Effector CD8-positive, alpha-beta T cell (primary cell): Measurements from ENCODE around the gene SRPX.

Experiments
- DNase-seq: peaks from one replicate; lab custom pipeline; 2025; lab: John Stamatoyannopoulos, UW

The SRPX gene

DNA sequence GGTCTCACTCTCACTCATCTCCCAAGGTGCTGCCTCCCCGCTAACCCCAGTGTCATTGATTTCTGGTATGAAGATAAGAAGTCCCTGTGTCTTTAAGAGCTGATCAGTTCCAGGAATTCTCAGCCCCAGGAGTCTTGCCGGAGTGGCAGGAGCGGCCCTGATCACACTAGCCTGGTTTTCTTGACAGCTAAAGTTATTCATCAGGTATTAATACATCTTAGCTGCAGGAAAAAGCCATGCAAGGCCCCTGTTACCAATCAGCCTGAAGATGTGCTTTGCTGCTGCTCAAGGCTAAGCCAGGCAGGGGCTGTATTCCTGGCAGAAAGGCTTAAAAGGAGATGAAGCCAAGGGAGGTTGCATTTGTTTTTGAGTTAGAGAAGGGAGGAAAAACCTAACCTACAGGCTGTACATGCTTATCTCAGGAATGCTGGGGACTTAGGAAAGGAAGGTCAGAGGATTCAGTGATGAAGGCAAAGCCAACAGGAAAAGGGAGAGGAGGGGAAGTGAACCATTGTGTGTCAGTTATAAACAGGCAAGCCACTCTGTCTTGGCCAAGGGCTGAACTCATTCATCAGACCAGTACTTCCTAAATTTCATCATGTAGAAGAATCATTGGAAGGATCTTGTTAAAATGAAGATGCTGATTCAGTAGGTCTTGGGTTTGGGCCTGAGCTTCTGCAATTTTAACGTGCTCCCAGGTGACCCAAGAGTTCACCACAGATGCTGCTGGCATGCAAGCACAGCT lies 8.6 kb downstream of the SRPX start:
- DNase-seq: no peak

DNA sequence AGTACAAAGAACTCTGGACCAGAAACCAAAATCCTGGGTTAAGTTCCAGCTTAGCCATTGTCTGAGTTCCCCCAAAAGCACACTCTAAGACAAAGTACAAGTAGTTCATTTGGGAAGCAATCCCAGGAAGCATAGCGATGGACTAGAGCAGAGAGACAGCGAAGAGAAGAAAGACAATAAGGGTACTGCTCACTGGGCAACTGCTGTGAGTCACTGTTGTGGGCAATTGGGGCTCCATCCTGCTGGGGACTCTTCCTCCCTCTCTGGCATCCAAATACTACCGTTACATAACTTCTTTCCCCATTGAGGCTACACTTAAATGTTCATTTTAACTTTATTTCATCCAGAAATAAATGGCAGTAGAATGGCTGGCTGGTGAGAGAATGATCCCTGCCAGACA lies 14.1 kb downstream of the SRPX start:
- DNase-seq: no peak

DNA sequence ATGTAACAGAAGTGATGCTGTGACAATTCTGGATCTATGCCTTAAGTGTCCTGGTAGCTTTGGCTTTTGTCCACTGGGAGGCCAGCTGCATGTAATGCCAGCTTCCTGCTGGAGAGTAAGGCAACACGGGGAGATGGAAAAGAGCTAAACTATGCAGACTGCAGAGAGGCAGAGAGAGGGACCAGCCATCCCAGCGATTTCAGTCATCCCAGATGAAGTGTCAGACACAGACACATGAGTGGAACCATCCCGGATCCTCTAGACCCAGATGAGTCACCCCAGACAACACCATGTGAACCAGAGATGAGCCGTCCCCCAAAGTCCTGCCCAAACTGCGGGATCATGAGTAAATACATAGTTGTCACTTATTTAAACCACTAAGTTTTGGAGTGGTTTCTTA lies 14.6 kb downstream of the SRPX start:
- no peak for DNase-seq

DNA sequence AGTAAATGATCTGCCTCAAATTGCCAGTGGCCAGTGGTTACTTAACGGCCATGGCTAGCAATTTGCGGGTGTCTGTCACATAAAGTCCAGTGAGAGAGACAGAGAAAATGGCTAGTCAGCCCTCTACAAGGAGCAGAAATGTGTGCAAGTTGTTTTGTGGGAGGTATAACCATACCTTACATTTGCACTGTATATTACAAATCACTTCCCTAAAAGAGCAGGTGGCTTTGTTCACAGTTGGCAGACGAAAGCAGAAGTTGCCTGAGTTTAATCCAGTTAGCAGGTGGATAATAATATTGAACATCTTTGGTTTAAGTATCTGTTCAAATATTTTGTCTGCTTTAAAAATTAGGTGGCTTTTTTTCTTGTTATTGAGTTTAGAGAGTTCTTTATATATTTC lies 15.6 kb downstream of the SRPX start:
- no peak for DNase-seq

DNA sequence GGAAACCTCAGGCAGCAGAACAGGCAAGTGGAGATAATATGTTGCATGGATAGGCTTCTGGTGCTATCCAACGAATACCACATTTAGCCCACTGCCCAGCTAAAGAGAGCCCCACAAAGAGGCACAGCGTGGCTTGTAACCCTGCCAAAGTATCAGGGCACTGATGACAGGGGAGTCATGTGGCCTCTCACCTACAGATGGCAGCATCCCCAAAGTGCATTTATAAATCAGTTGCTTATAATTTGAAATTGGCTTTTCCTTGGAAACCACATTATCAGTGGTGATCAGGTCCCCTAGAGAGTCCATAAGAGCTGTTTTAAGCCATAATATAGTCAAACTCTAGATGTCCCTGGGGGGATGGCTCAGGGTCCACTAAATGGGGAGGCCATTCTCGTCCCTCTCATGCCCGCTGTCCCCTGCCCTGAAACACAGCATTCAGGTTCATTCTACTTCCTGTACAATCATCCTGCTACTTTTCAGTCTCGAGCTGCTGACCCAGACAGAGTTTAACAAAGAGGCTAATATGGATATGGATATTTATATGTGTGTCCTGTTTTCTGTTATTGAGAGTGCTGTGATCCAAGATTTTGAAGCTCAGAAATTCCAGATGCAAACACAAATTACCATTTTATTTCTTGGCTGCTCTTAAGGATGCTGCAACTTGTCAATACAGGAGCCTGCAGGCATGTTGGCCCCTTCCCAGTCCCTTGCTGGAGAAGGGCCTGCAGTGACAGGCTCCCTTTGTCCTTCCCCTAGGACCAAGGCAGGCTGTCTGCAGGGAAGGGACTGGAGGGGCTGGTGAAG lies 28.5 kb downstream of the SRPX start:
- no peak for DNase-seq

DNA sequence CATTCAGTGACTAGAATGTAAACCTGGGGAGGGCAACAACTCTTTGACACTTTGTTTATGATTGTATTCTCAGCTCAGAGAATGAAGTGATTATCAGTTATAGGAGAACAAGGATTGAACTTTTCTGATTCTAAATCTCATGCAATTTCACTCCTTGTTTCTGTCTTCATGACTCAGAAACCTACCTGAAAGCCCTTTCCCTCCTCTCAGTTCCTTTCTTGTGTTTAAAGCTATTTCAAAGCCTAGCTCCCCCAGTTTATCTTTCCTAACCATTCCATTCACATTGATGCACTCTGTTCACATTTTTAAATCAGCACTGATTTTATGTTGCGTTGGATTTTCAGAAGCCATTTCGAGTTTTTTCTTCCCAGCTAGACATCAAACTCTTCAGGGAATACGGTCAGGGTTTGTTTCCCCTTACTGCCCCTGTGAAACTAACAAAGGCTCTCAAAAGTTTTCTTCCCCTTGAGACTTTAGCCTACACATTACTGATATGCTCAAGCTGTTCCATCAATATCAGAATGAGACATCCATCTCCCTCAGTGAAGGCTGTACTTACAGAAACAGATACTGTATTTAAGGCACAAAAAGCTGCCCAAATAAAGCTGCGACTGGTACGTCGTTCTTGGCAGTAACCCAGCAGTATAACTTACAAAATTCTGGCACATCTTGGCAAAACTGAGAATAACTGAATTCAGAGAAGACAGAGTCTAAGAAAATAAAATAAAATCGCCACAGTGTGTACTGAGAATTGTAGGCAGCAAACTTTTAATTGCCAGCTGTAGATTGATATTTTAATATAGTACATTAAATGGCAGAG lies 31.0 kb downstream of the SRPX start:
- DNase-seq: no peak

DNA sequence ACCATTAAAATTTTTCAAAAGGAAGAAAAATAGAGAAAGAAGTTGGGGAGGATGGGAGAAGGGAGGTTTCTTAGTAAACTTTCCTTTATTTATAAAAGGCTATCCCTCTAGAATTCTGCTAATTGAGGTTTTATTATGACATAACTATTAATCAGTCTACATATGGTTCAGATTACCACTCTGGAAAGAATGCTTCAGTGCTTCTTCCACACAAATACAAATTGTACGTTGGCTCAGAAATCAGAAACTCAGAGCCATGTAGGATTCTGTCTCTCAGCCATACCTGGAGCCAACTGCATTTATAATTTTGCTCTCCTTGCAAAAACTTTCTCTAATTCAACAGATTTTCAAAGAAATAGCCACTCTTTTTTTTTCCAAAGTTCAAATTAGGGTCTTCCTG lies 37.1 kb downstream of the SRPX start:
- no peak for DNase-seq

DNA sequence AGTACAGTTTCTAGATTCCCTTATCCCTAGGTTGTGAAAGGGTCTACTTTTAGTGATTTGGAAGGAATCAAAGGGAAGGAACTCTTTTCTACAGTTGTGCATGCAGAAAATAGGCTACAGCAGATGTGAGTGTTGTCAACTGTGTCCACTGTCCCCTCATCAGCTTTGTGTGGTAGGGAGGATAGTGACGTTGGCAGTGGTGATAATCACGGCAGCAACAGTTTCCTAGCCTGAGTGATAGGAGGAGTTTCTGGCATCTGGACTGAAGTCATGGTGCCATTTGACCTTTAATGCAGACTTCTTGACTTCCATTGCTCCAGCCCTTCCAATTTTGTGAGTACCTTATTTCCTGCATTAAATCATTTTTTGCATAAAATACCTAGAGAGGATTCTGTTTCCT lies 39.3 kb downstream of the SRPX start:
- no peak for DNase-seq

DNA sequence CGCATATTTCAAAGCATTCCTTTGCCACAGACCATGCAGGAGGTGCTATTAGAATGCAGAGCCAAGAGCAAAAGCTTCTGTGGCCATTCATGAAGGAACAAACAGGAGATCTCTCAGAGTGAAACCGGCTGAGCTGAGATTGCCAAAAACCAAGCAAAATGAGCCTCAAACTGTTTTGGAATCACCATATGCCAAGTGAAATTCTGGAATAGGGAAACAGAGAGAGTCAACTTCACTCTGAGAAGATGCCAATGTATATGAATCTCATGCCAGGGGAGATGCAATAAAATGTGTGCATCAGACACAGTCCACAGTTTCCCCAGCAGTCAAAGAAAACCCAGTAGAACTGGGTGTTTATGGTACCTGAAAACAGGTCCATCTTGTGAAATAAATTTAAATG lies 42.3 kb downstream of the SRPX start:
- DNase-seq: no peak

DNA sequence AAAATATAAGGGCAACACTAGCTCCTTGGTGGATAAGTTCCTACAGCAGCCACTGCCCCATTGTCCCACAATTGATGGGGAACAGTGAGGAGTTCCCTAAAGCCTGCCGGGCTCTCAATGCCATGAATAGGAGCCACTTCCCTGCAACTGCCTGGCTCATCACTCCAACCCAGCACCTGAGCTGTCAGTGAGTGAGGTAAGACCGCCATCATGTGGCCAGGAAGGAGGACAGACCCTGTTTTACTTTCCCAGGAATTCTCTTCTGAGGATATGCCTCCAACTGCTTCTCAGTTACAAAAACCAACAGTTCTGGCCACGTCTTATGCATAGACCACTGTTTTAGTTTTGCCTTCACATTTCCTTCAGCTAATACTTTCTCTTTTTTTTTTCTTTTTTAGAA lies 45.5 kb downstream of the SRPX start:
- DNase-seq: no peak

DNA sequence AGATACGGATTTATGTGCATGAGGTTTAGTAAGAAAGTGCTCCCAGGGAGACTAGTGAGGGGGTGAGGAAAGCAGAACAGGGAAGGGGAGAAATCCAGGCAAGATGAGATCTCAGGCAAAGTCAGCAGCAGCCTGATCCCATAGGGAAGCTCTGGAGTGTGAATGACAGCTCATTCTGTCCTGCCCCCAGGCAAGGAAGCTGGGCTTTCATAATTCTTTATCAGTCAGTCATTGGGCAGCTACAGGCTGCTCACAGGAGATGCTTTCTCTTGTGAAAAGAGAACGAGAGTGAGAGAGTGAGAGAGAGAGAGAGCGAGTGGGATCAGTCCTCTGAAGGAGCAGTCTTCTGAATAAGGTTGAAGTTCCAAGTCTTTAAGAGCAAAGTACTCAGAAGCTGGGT lies 48.1 kb downstream of the SRPX start:
- no peak for DNase-seq

DNA sequence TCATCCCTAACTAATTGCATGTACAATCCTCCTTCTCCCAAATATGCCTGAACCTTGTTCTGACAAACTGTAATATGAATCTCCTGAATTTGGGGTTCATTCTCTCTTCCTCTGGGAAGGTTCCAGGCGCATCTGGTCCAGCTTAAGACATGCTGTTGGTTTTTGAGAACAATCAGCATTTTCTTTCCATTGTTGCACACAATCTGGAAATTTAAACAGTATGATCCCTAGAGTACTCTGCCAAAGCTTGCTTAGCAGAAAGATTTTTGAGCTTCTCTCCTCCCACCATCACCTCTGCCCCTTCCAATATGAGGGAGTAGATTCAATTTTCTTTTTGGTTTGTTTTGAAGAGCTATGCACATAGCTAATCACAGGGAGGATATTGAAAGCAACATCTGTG lies 50.1 kb downstream of the SRPX start:
- DNase-seq: no peak

DNA sequence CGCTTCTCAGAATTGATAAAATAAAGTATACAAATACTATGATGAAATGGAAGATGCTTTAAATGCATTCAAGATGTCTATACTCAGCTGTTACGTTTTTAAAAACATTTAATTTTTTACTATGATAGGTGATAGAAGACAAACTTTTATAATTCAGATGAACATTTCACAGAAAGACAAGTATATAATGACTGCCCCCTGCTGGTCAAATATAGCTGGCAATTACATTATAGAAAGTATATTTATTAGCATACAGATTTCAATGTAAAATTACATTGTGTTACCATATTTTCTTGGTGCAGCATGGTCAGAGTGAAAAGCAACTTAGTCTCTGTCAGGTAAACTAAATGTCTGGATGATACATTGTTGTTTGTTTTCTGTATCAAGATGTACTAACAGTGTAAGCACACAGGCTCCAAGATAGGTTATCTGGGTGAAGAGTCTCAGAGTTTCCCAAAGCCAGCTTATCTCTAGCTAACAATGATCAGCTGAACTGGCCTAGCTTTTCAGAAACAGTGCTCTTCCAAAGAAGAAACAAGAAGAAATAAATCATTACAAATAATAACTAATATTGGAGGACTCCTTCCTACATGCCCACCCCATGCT lies 54.1 kb downstream of the SRPX start:
- no peak for DNase-seq

DNA sequence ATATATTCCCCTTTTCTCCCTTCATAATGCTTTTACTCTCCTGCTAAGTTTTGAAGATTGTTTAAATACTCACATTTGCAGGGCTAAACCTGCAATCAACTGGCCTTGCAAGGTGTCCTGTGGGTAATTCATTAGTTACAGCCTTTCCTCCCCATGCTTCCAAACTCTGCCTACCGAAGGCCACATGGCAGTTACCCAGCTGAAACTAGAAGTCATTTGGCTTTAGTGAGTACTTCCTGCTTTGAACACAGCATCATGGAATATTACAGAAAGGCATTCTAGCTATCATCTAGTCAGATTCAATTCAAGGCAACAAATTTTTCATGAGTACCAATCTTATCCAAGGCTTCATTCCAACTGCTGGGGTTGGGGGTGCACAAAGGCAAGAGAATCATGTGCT lies 55.6 kb downstream of the SRPX start:
- no peak for DNase-seq

DNA sequence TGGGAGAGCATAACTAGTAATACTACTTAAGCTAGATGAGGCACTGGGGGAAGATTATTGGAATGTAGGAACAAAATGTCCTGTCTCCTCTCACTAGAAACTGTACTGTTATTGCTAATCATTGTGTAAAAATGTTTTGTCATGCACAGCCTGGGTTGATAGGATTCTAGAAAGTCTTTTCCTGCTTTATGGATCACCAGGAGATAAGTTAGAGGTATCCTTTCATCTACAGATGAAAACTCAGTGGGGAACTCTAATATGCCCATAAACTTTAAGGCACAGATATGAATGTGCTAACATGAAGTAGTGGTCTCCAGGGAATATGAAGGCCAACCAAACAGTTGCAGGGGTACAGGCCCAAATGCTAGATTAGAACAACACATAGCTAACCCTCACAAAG lies 57.5 kb downstream of the SRPX start:
- DNase-seq: no peak

DNA sequence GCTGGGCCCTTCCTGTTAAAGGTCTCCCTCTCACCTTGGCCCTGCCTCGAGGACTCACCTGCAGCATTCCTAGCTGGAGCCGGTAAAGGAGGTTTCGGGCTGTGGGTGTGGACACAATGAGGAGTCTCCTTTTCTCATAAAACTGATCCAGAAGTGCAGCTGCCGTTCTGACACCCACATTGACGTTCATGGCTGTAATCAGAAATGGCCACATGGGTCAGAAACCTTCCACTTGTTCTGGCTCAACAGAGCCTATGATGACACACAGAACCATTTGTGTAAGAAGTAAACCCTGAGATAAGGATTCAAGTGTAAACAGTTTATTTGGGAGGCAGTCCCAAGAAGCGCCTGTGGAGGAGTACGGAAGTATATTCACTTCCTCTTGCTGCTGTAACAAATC lies 63.8 kb downstream of the SRPX start:
- DNase-seq: no peak

DNA sequence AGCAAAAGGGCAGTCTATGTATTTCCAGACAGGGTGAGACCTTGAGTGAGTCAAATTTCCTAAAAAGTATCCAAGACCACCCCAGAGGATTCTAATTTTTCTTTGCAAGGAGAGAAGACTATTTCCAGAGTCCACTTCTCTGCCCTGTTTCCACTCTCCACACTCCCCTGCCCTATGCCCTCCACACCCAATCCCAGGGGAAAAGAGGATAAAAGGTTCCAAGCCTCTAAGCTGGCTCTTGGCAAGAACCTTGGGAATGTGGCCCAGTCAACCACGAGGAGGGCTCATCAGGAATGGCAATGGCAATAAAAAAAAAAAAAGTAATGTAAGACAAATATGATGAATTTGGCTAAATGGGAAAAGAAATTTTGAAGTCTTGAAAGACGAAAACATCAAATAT lies 65.9 kb downstream of the SRPX start:
- no peak for DNase-seq

DNA sequence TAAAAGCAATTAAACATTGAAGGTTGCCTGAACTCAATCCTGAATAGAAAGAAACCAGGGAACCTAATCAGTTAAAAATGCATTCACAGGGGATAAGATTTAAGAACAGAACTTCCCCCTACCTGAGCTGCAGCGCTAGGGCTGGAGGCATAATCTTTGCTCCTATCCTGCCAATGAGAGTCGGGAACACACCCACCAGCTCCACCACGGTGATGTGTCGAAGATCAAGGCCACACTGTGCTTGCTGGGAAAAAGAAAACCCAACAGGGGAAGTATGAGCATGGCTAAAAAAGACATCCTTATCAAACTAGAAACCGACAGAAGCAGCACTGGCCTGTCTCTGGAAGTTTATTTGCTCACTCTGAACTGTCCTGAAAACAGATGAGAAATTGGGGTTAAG lies 66.3 kb downstream of the SRPX start:
- no peak for DNase-seq

DNA sequence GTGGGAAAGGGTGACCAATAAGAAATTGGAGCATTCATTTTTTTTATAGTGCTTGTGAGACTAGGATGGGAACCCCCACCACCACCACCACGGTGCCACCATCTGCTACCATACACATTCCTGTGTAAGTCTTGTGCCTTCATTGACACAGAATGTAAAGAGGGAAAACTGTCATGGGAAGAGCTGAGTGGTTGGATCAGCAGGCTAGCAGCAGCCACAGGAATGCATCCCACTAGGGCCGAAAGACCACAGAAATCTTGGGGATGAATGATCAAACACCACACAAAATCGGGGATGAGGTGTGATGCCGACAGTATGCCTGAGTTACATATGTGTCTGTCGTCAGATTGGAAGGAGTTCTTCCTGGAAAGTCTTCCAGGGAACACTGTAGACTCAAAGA lies 69.2 kb downstream of the SRPX start:
- no peak for DNase-seq

DNA sequence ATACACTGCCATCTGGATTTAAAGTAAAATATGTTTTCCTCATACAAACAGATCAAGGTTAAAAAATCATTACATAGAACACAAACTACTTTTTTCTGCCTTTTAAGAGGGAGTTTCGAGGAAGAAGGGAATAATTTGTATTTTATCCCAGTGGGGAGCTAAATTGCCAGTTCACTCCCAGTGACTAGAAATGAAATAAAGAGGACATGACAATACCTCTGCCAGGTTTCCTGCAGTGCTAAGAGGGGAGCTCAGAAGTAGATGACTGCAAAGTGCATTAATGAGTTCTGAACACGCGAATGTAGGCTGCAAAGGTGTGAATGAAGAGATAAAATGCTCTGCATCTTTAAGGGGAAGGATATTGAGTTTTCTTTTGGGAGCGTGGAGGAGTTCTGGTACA lies 69.7 kb downstream of the SRPX start:
- DNase-seq: no peak

DNA sequence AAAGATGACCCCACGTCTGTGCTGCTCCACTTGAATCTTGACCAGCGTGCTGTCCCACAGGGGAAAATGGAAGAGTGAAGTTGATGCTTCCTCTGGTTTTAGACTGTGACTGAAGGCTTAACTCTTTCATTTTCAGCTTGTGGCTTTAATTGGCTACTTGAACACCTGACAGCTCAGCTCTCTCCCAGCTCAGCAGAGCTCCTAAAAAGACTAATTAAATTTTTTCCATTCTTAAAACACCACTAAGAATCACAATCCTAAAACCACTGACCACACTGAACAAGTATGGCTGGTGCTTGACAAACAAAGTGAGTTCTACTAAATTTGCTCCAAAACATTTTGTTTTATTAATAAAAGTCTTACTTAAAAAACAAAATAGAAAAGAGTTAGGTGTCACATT lies 71.7 kb downstream of the SRPX start:
- DNase-seq: no peak

DNA sequence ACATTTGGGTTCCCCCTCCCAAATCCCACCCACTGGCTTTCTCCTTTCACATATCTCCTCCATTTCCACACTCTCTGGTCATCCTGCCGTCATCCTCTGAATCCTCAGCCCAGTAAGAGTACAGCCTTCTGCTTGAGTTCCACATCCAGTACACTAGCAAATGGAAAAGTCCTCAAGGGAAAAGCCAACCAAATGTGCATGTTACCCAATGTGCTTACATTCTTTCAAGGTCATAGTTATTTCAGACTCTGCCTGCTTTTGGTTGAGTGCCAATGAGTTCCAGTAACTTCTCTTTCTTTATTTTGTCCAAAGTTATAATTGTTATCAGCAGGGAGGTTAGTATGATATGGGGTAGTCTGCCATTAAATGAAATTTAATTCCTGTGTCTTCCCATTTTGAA lies 78.1 kb downstream of the SRPX start:
- no peak for DNase-seq
